ENCODE measurements around the gene USP9X. TPM values are rescaled to one million over a fixed set of nuclear protein-coding genes. Genes with fewer than 3 reads are reported as not detected.
"Not testable (repeated sequence)": the region's sequence is repeated elsewhere in the genome, so short reads cannot be mapped to it uniquely, and the experiment has no call there.

The USP9X gene
- total RNA-seq, 1 donor from 2014 or later = 68.3 TPM

- Mint-ChIP-seq H3K36me3 (ENCODE audit: low read depth) (peaks cover 6% of the 10 kb centered on the region), H3K4me3 (no peak overlapping the region)
- POLR2A ChIA-PET = interaction anchor here (1.7 kb wide), 1 partner anchor 15 kb away, joined by 10 read pairs; the partner anchor contains the start of gene USP9X
Measured at GRCh38 chrX:41100819-41101218, 15.6 kb downstream of the USP9X start.

GRCh38 chrX:41105005-41105404 lies 19.8 kb downstream of the USP9X start:
- H3K27ac Mint-ChIP-seq = no peak overlapping the region
- POLR2A ChIA-PET = interaction anchor here (1.2 kb wide), 1 partner anchor 20 kb away, joined by 3 read pairs; the partner anchor contains the start of gene USP9X
- CTCF ChIA-PET = interaction anchor here (1.4 kb wide), 1 partner anchor 10 kb away, joined by 6 read pairs; no protein-coding TSS in a partner anchor
- intact Hi-C loops (cut with micrococcal nuclease) = loop anchor here (2.0 kb wide), 1 partner anchor 18 kb away; no protein-coding TSS in a partner anchor
- DNase-seq (no peak), ATAC-seq (ENCODE audit: low read depth) (no peak)
- TF ChIP-seq CTCF (IDR thresholded peaks at IDR 0.05) = no peak
- no peak overlapping the region for H3K4me3 Mint-ChIP-seq
- peaks cover 53% of the 10 kb centered on the region for H3K4me1 Mint-ChIP-seq
- H3K27me3 Mint-ChIP-seq = no peaks in the 10 kb centered on the region
- H3K9me3 Mint-ChIP-seq = peaks cover 4% of the 10 kb centered on the region
- peaks cover 6% of the 10 kb centered on the region for H3K36me3 Mint-ChIP-seq (ENCODE audit: low read depth)

More at GRCh38 chrX:41100819-41101218, 15.6 kb downstream of the USP9X start:
- Mint-ChIP-seq H3K27ac (no peak overlapping the region), H3K27me3 (no peaks in the 10 kb centered on the region), H3K4me1 (peaks cover 52% of the 10 kb centered on the region), H3K9me3 (no peaks in the 10 kb centered on the region)
- no peak for TF ChIP-seq CTCF (IDR thresholded peaks at IDR 0.05)
- ATAC-seq (ENCODE audit: low read depth) = no peak
- intact Hi-C loops (cut with micrococcal nuclease) = no loop called here
- no peak for DNase-seq
- CTCF ChIA-PET = no interaction called here

- intact Hi-C loops (cut with micrococcal nuclease); ATAC-seq (ENCODE audit: low read depth); H3K27me3 Mint-ChIP-seq; H3K27ac Mint-ChIP-seq; POLR2A ChIA-PET; H3K36me3 Mint-ChIP-seq (ENCODE audit: low read depth); H3K9me3 Mint-ChIP-seq; DNase-seq; H3K4me3 Mint-ChIP-seq; CTCF ChIA-PET: not testable (repeated sequence)
- H3K4me1 Mint-ChIP-seq = peaks cover 64% of the 10 kb centered on the region
Measured at GRCh38 chrX:41106257-41106656, 21.0 kb downstream of the USP9X start.

- ATAC-seq (ENCODE audit: low read depth) = no peak
- POLR2A ChIA-PET = interaction anchor here (0.6 to 0.9 kb wide), 2 partner anchors 23 to 56 kb away, joined by 3 to 4 read pairs; partner anchors contain the start of gene USP9X
- H3K9me3 Mint-ChIP-seq = peaks cover 4% of the 10 kb centered on the region
- no peak for TF ChIP-seq CTCF (IDR thresholded peaks at IDR 0.05)
- H3K36me3 Mint-ChIP-seq (ENCODE audit: low read depth) = peaks cover 5% of the 10 kb centered on the region
- no peaks in the 10 kb centered on the region for H3K27me3 Mint-ChIP-seq
- peaks cover 73% of the 10 kb centered on the region for H3K4me1 Mint-ChIP-seq
- CTCF ChIA-PET = no interaction called here
- H3K27ac Mint-ChIP-seq = no peak overlapping the region
- no peak overlapping the region for H3K4me3 Mint-ChIP-seq
- intact Hi-C loops (cut with micrococcal nuclease) = no loop called here
- no peak for DNase-seq
Measured at GRCh38 chrX:41108007-41108406, 22.8 kb downstream of the USP9X start.

GRCh38 chrX:41108463-41109205 lies 23.4 kb downstream of the USP9X start:
- H3K27me3 Mint-ChIP-seq = no peaks in the 10 kb centered on the region

More at GRCh38 chrX:41108463-41109205, 23.4 kb downstream of the USP9X start:
- POLR2A ChIA-PET = interaction anchor here (0.6 to 1.6 kb wide), 2 partner anchors 21 to 57 kb away, joined by 4 read pairs; no protein-coding TSS in a partner anchor
- H3K9me3 Mint-ChIP-seq = peaks cover 4% of the 10 kb centered on the region
- CTCF ChIA-PET = interaction anchor here (0.6 kb wide), 1 partner anchor 23 kb away, joined by 3 read pairs; the partner anchor contains the start of gene USP9X
- H3K27ac Mint-ChIP-seq = no peak overlapping the region
- peaks cover 71% of the 10 kb centered on the region for H3K4me1 Mint-ChIP-seq
- H3K4me3 Mint-ChIP-seq = no peak overlapping the region
- no peak for TF ChIP-seq CTCF (IDR thresholded peaks at IDR 0.05)
- intact Hi-C loops (cut with micrococcal nuclease) = no loop called here
- ATAC-seq (ENCODE audit: low read depth) (no peak), DNase-seq (no peak)
- peaks cover 5% of the 10 kb centered on the region for H3K36me3 Mint-ChIP-seq (ENCODE audit: low read depth)

All from activated B cell treated with CpG ODN at 0.5 μM for 24 hours (primary cell).